DOHH2 (cell line): ENCODE results near the gene ACTRT2.

ENCODE experiments used
- H3F3A ChIP-seq: fragments of 200-600 bp; sonication (generic), shearing (Covaris generic); 2 replicates; pipeline ENCODE4 v1.6.0; 2016; ENCODE audit warnings: antibody characterized with exemption, mild to moderate bottlenecking; ENCODE audit not compliant: control insufficient read depth, insufficient read depth
- H3K27ac ChIP-seq: fragments of 200-600 bp; sonication (generic); 2 replicates; pipeline ENCODE4 v1.5.1; 2014; ENCODE audit warnings: low read depth, mild to moderate bottlenecking, low read length, moderate library complexity
- H3K27me3 ChIP-seq: fragments of 200-600 bp; sonication (generic); 2 replicates; pipeline ENCODE4 v1.6.1; 2014; ENCODE audit warnings: mild to moderate bottlenecking, low read length, mixed read lengths; ENCODE audit not compliant: control insufficient read depth
- H3K36me3 ChIP-seq: fragments of 200-600 bp; sonication (generic); 2 replicates; pipeline ENCODE4 v1.6.1; 2014; ENCODE audit warnings: mild to moderate bottlenecking, low read length, moderate library complexity, mixed read lengths; ENCODE audit not compliant: control insufficient read depth
- H3K4me1 ChIP-seq: fragments of 200-600 bp; sonication (generic); 2 replicates; pipeline ENCODE4 v1.6.1; 2014; ENCODE audit warnings: mild to moderate bottlenecking, low read length, mixed read lengths; ENCODE audit not compliant: control insufficient read depth
- H3K4me2 ChIP-seq: fragments of 200-600 bp; sonication (generic); 2 replicates; pipeline ENCODE4 v1.6.0; 2014; ENCODE audit warnings: mild to moderate bottlenecking, low read length, moderate library complexity
- H3K4me3 ChIP-seq: fragments of 200-600 bp; sonication (generic); 2 replicates; pipeline ENCODE4 v1.5.1; 2014; ENCODE audit warnings: mild to moderate bottlenecking, low read length, mixed read lengths
- H3K79me2 ChIP-seq: fragments of 200-600 bp; sonication (generic); 2 replicates; pipeline ENCODE4 v1.6.1; 2014; ENCODE audit warnings: mild to moderate bottlenecking, low read length, mixed read lengths; ENCODE audit not compliant: control insufficient read depth
- H3K9me2 ChIP-seq: fragments of 200-600 bp; sonication (generic); replicated peaks from 2 replicates; pipeline ENCODE4 v1.6.1; 2014; ENCODE audit warnings: mild to moderate bottlenecking, low read length, mixed read lengths; ENCODE audit not compliant: control insufficient read depth
- H3K9me3 ChIP-seq: fragments of 200-600 bp; sonication (generic); 2 replicates; pipeline ENCODE4 v1.6.1; 2014; ENCODE audit warnings: antibody characterized with exemption, low read length, mixed read lengths; ENCODE audit not compliant: control insufficient read depth, insufficient read depth
- H4K20me1 ChIP-seq: fragments of 200-600 bp; sonication (generic); 2 replicates; pipeline ENCODE4 v1.6.0; 2014; ENCODE audit warnings: low read depth, mild to moderate bottlenecking, antibody characterized with exemption, low read length, moderate library complexity; ENCODE audit not compliant: control insufficient read depth, insufficient read depth
- EZH2phosphoT487 ChIP-seq: fragments of 200-600 bp; sonication (generic); IDR thresholded peaks from 2 replicates; pipeline ENCODE4 v1.6.1; 2017; ENCODE audit warnings: borderline replicate concordance, mild to moderate bottlenecking, antibody characterized with exemption, low read length, moderate library complexity, mixed read lengths
- TF ChIP-seq, protein P1 (sequence below): fragments of 200-600 bp; sonication (generic); IDR thresholded peaks from one replicate; pipeline ENCODE4 v1.5.1; 2014; ENCODE audit warnings: antibody characterized with exemption, mild to moderate bottlenecking, low read depth, low read length; ENCODE audit not compliant: poor library complexity, severe bottlenecking

Gene ACTRT2

DNA sequence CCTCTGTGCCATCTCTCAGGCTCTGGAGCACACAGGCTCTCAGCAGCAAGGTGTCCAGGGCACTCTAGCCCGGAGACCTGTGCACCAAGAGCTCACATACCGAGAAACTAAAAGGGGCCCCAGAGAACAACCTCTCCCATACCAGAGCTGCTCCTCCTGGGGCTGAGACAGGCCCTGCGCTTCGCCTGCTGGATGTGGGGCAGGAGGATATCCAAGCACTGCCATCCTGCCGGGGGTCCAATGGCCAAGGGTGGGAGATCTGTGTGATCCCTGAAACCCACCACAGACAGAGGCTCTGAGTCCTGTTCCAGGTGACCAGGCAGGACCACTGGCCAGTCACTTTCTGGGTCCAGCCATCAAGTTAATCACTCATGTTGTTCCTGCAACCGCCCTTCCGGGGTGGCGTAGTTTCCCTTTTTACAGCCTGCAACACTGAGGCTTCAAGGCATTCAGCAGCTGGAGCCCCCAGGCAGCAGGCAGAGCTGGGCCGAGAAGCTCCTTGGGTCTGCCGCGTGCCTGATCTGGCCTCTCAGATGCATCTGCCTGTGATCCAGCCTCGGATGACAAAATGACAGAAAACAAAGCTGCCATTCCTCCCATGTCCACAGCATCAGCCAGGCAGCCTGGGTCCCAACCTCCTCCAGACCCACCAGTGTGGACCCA is 36.7 kb upstream of the ACTRT2 start:
- no peaks in the 10 kb centered on the region for H4K20me1 ChIP-seq
- no peak overlapping the region for H3K4me3 ChIP-seq
- H3K9me3 ChIP-seq, result no peaks in the 10 kb centered on the region
- H3K27ac ChIP-seq, result no peak overlapping the region
- H3K4me2 ChIP-seq, result no peak overlapping the region
- no peaks in the 10 kb centered on the region for H3K9me2 ChIP-seq
- H3K36me3 ChIP-seq, result no peaks in the 10 kb centered on the region
- H3F3A ChIP-seq, result no peaks in the 10 kb centered on the region
- H3K27me3 ChIP-seq, result no peaks in the 10 kb centered on the region
- no peaks in the 10 kb centered on the region for H3K79me2 ChIP-seq
- TF ChIP-seq, protein P1, sequence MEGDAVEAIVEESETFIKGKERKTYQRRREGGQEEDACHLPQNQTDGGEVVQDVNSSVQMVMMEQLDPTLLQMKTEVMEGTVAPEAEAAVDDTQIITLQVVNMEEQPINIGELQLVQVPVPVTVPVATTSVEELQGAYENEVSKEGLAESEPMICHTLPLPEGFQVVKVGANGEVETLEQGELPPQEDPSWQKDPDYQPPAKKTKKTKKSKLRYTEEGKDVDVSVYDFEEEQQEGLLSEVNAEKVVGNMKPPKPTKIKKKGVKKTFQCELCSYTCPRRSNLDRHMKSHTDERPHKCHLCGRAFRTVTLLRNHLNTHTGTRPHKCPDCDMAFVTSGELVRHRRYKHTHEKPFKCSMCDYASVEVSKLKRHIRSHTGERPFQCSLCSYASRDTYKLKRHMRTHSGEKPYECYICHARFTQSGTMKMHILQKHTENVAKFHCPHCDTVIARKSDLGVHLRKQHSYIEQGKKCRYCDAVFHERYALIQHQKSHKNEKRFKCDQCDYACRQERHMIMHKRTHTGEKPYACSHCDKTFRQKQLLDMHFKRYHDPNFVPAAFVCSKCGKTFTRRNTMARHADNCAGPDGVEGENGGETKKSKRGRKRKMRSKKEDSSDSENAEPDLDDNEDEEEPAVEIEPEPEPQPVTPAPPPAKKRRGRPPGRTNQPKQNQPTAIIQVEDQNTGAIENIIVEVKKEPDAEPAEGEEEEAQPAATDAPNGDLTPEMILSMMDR, result no peak
- no peak for TF ChIP-seq EZH2phosphoT487
- no peaks in the 10 kb centered on the region for H3K4me1 ChIP-seq

DNA sequence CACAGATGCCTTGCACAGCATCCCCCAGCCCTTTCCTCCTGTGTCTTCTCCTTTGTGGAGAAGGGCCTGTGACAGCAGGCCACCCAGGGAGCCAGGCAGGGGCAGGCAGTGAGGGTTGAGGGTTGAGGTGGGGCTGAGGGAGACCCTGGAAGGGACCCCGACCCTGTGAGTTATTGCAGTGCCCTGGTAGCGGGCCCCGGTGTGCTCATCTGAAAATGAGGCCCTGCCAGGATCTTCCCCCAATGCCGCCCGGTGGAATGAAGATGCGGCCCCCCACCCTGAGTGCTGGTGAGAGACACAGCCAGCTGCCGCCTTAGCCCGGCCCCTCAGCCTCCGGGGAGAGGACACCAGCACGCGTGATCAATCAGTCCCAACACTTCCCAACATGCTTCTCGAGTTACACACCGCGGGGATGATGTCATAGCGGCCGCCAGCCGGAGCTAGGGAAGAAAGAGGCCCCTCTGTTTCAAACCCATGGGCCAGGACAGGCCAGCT is 36.2 kb upstream of the ACTRT2 start:
- Histone ChIP-seq H3K9me3 (no peaks in the 10 kb centered on the region), H3K4me1 (no peaks in the 10 kb centered on the region), H4K20me1 (no peaks in the 10 kb centered on the region), H3K4me2 (no peak overlapping the region), H3K79me2 (no peaks in the 10 kb centered on the region), H3K27me3 (no peaks in the 10 kb centered on the region), H3K36me3 (no peaks in the 10 kb centered on the region), H3K4me3 (no peak overlapping the region), H3K27ac (no peak overlapping the region), H3F3A (no peaks in the 10 kb centered on the region), H3K9me2 (no peaks in the 10 kb centered on the region)
- TF ChIP-seq, protein P1, result no peak
- TF ChIP-seq EZH2phosphoT487, result no peak

DNA sequence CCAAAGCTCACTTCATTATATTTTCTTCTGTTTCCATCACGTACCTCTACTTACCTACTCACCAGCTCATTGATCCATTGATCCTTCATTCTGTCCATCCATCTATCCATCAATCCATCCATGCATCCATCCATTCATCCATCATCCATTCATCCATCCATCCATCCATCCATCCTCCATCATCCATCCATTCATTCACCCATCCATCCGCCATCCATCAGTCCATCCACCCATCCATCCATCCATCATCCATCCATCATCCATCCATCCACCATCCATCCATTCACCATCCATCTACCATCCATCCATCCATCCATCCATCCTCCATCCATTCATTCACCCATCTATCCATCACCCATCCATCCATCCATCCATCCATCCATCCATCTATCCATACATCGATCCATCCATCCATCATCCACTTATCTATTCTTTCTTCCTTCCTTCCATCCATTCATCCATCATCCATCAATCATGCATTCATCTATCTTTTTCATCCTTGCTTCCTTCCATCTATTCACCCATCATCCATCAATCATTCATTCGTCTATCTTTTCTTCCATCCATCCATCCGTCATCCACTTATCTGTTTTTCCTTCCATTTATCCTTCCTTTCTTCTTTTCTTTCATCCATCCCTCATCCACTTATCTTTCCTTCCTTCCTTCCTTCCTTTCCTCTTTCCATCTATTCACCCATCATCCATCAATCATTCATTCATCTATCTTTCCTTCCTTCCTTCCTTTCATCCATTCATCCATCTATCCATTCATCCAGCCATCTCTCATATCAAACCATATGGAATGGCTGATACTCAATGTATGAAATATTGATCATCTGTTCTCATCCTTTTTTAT is 35.3 kb upstream of the ACTRT2 start:
- TF ChIP-seq, protein P1, result no peak
- no peak for TF ChIP-seq EZH2phosphoT487
- Histone ChIP-seq H3K27me3 (no peaks in the 10 kb centered on the region), H3K4me2 (no peak overlapping the region), H3K4me3 (no peak overlapping the region), H3K79me2 (no peaks in the 10 kb centered on the region), H3K4me1 (no peaks in the 10 kb centered on the region), H3K27ac (no peak overlapping the region), H3K36me3 (no peaks in the 10 kb centered on the region), H3K9me3 (no peaks in the 10 kb centered on the region), H3F3A (no peaks in the 10 kb centered on the region), H3K9me2 (no peaks in the 10 kb centered on the region), H4K20me1 (no peaks in the 10 kb centered on the region)
